Prostate gland (tissue), 2 donors: ENCODE results near the gene STEAP1B. TPM values are rescaled to one million over a fixed set of nuclear protein-coding genes. Genes with fewer than 3 reads are reported as not detected.
"Not testable (repeated sequence)": the region's sequence is repeated elsewhere in the genome, so short reads cannot be mapped to it uniquely, and the experiment has no call there.

Experiments
- DNase-seq: peaks from one replicate; pipeline ENCODE4 v3.0.0-alpha.2; 2019; ENCODE audit warnings: low spot score
- H3K27ac ChIP-seq, 2 donors: fragments of 200-600 bp; sonication (generic); 2 replicates each; pipeline ENCODE4 v1.5.1; 2017 to 2019
- H3K27me3 ChIP-seq: fragments of 200-600 bp; sonication (generic); replicated peaks from 2 replicates; pipeline ENCODE4 v1.5.1; 2019; ENCODE audit not compliant: insufficient read depth
- H3K36me3 ChIP-seq, 2 donors: fragments of 200-600 bp; sonication (generic); 1 replicate in 1 of 2; 2 replicates in 1 of 2; pipeline versions ENCODE4 v1.5.1 to v1.8.1; 2017 to 2019
- H3K4me1 ChIP-seq: fragments of 200-600 bp; sonication (generic); replicated peaks from 2 replicates; pipeline ENCODE4 v1.5.1; 2019
- H3K4me3 ChIP-seq, 2 donors: fragments of 200-600 bp; sonication (generic); 2 replicates each; pipeline ENCODE4 v1.5.1; 2017 to 2019
- H3K9me3 ChIP-seq: fragments of 200-600 bp; sonication (generic); 2 replicates; pipeline ENCODE4 v1.5.1; 2017
- POLR2A ChIP-seq: fragments of 450-650 bp; IDR thresholded peaks from one replicate; pipeline ENCODE4 v1.6.1; 2016; ENCODE audit warnings: antibody characterized with exemption, mild to moderate bottlenecking
- POLR2AphosphoS5 ChIP-seq: sonication (generic); formaldehyde crosslinking; IDR thresholded peaks from one replicate; pipeline ENCODE4 v1.6.1; 2017; ENCODE audit warnings: antibody characterized with exemption
- WGBS: methylation state at CpG from one replicate; pipeline ENCODE4 v1.1.5; 2018; 5-methylcytosine and 5-hydroxymethylcytosine counted together
- intact Hi-C: fragments of 100-400 bp; cut with DNase I; formaldehyde crosslinking; loops from one replicate; pipeline ENCODE4 v1.14.2; 2022
- total RNA-seq, 2 donors: library from RNA; depleted of rRNA; stranded (reverse); fragments of >200 nt; gene quantifications; one replicate each; pipeline ENCODE4 v1.1.0, GENCODE V29; 2016
- TF ChIP-seq, protein P1 (sequence below), 4 experiments: fragments of 200-600 bp in 2 of 4; fragments of 450-650 bp in 2 of 4; sonication (generic) in 2 of 4; IDR thresholded peaks; 1 replicate in 3 of 4; 2 replicates in 1 of 4; pipeline ENCODE4 v1.5.1; 2016 to 2019; ENCODE audit warnings: antibody characterized with exemption in 4 of 4, mild to moderate bottlenecking in 2 of 4, moderate library complexity in 2 of 4

STEAP1B gene
- total RNA-seq, 2 donors from 2014 or later = 6.4 TPM; not detected in 1

DNA sequence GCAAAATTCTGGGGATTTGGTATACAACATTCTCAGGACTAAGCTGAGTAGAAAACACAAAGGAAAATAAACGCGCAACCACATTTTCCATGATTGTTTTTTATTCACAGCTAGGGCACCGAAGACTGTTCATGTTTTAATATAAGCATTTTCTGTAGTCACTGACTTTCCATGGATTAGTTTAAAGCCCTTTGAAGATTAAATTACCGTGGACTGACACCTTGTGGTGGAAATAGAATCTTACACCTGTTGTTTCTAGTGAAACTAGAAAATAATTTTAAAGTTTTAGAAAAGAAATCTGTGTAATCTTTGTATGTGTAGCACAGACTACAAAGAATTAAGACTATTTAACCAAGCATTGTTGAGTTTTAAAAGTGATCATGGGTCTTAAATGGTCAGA lies 1.3 kb upstream of the STEAP1B start:
- H3K9me3 ChIP-seq, H3K27ac ChIP-seq, intact Hi-C loops, H3K4me1 ChIP-seq, DNase-seq, H3K27me3 ChIP-seq, H3K36me3 ChIP-seq, H3K4me3 ChIP-seq: not testable (repeated sequence)
- TF ChIP-seq, protein P1, sequence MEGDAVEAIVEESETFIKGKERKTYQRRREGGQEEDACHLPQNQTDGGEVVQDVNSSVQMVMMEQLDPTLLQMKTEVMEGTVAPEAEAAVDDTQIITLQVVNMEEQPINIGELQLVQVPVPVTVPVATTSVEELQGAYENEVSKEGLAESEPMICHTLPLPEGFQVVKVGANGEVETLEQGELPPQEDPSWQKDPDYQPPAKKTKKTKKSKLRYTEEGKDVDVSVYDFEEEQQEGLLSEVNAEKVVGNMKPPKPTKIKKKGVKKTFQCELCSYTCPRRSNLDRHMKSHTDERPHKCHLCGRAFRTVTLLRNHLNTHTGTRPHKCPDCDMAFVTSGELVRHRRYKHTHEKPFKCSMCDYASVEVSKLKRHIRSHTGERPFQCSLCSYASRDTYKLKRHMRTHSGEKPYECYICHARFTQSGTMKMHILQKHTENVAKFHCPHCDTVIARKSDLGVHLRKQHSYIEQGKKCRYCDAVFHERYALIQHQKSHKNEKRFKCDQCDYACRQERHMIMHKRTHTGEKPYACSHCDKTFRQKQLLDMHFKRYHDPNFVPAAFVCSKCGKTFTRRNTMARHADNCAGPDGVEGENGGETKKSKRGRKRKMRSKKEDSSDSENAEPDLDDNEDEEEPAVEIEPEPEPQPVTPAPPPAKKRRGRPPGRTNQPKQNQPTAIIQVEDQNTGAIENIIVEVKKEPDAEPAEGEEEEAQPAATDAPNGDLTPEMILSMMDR (IDR thresholded peaks at IDR 0.05) = peak in 3 of 4 experiments; percentile 25 to 45 (median 36)
- 19% methylated on average over 4 of the region's 4 CpGs for WGBS

DNA sequence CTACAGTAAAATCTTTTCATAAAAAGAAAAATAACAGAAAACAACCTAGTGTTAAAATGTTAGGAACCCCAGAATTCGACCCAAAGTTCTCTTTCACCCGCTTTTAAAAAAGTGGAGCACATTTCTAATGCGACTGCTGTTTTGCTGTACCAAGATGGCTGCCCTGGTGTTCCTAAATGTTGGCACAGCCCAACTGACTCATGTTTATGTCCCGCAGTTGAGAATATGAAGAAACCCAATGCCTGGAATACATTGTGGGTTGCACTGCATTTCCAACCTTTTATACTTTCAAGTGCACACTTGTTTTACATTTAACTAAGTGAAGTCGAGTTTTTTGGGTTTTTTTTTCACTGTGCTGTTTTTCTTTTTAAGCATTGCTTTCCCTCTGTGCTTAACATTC lies 944 bp downstream of the STEAP1B start:
- TF ChIP-seq, protein P1 (IDR thresholded peaks at IDR 0.05) = no peak
- TF ChIP-seq POLR2A (no peak), POLR2AphosphoS5 (no peak)
- no peak for DNase-seq
- no peak overlapping the region for H3K4me3 ChIP-seq
- H3K36me3 ChIP-seq = no peaks in the 10 kb centered on the region
- H3K27me3 ChIP-seq = no peaks in the 10 kb centered on the region
- no peaks in the 10 kb centered on the region for H3K4me1 ChIP-seq
- no peak overlapping the region for H3K27ac ChIP-seq
- WGBS = 93% methylated on average over 5 of the region's 5 CpGs
- intact Hi-C loops = no loop called here
- H3K9me3 ChIP-seq = no peaks in the 10 kb centered on the region

- intact Hi-C loops, H3K4me1 ChIP-seq, DNase-seq, H3K27ac ChIP-seq, H3K27me3 ChIP-seq, H3K9me3 ChIP-seq, H3K4me3 ChIP-seq, H3K36me3 ChIP-seq: not testable (repeated sequence)
- 92% methylated on average over 1 of the region's 2 CpGs for WGBS
These were observed 3.1 kb downstream of the STEAP1B start for GRCh38 chr7:22496912-22497311.

DNA sequence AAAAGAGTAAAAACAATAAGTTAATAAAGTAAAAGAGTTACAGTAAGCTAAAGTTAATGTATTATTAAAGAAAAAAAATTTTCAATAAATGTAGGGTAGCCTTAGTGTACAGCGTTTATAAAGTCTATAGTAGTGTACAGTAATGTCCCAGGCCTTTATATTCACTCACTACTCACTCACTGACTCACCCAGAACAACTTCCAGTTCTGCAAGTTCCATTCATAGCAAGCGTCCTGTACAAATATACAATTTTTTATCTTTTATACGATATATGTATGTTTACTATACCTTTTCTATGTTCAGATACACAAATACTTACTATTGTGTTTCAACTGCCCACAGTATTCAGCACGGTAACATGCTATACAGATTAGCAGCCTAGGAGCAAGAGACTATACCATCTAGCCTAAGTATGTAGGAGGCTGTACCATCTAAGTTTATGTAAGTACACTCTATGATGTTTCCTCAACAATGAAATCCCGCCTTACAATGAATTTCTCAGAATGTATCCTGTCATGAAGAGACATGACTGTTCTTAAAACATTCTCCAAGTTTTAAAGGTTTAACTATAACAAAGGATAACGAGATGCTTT lies 3.6 kb downstream of the STEAP1B start:
- H3K9me3 ChIP-seq, H3K4me3 ChIP-seq, DNase-seq, intact Hi-C loops, H3K36me3 ChIP-seq, H3K27me3 ChIP-seq, H3K4me1 ChIP-seq, H3K27ac ChIP-seq: not testable (repeated sequence)
- 51% methylated on average over 6 of the region's 6 CpGs for WGBS

DNA sequence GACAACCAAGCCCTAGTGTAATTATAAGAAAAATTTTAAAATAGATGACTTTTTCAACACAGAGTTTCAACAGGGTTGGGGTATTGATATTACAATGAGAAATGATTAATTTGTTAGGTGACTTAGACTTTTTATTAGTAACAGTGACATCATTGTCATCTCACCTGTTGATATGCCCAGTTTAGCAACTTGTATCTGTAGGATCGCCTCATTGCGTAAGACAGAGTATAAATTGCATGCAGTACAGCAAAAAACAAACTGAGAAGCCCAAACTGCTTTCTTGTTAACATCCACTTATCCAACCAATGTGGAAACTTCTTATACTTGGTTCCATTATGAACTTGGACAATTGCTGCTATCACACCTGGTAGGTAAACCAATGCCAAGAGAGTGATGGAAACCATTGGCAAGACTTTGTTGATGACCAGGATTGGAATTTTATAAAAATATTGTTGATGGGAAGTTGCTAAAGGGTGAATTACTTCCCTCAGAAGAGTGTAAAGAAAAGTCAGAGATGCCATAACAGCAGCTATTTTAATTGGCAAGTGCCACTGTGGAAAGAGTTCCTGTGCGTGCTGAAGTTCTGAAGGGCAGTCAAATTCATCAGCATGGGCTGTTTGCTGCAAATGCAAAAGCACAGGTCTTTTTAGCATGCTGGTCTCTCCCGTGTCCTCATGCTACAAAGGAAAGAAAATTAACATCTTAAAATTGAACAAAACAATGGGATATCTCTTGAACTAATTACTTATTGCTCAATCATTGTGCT lies 6.6 kb downstream of the STEAP1B start:
- intact Hi-C loops, H3K9me3 ChIP-seq, H3K4me3 ChIP-seq, H3K27ac ChIP-seq, H3K4me1 ChIP-seq, H3K36me3 ChIP-seq, DNase-seq, H3K27me3 ChIP-seq: not testable (repeated sequence)
- 93% methylated on average over 4 of the region's 4 CpGs for WGBS

GRCh38 chr7:22488643-22489462 lies 11.1 kb downstream of the STEAP1B start:
- H3K4me1 ChIP-seq = no peaks in the 10 kb centered on the region
- H3K4me3 ChIP-seq = no peak overlapping the region
- H3K9me3 ChIP-seq = no peaks in the 10 kb centered on the region
- intact Hi-C loops = loop anchor here (2.0 kb wide), 1 partner anchor 378 kb away; no protein-coding TSS in a partner anchor
- no peaks in the 10 kb centered on the region for H3K27me3 ChIP-seq
- 19% methylated on average over 10 of the region's 10 CpGs for WGBS
- DNase-seq = peak; percentile 71
- no peak for TF ChIP-seq POLR2A
- TF ChIP-seq, protein P1 (IDR thresholded peaks at IDR 0.05) = peak; percentile 70 to 94 (median 88)
- H3K27ac ChIP-seq = no peak overlapping the region
- H3K36me3 ChIP-seq = no peaks in the 10 kb centered on the region
